Endometrial microvascular endothelial cells (primary cell): ENCODE data around the gene ZNF142. TPM values are rescaled to one million over a fixed set of nuclear protein-coding genes. Genes with fewer than 3 reads are reported as not detected.
"Not testable (repeated sequence)": the region's sequence is repeated elsewhere in the genome, so short reads cannot be mapped to it uniquely, and the experiment has no call there.

Experiments
- in situ Hi-C: cut with HindIII; loops from 2 replicates; pipeline ENCODE4 v1.10.0; 2017; ENCODE audit warnings: low sequenced_read_pairs, low pct_unique_long_range_greater_than_20kb; ENCODE audit errors: inconsistent ontology term
- total RNA-seq: library from RNA; depleted of rRNA; stranded (reverse); fragments of >200 nt; gene quantifications from one replicate; pipeline ENCODE4 v1.2.3, GENCODE V29; 2015; ENCODE audit errors: inconsistent ontology term

ZNF142 gene, protein sequence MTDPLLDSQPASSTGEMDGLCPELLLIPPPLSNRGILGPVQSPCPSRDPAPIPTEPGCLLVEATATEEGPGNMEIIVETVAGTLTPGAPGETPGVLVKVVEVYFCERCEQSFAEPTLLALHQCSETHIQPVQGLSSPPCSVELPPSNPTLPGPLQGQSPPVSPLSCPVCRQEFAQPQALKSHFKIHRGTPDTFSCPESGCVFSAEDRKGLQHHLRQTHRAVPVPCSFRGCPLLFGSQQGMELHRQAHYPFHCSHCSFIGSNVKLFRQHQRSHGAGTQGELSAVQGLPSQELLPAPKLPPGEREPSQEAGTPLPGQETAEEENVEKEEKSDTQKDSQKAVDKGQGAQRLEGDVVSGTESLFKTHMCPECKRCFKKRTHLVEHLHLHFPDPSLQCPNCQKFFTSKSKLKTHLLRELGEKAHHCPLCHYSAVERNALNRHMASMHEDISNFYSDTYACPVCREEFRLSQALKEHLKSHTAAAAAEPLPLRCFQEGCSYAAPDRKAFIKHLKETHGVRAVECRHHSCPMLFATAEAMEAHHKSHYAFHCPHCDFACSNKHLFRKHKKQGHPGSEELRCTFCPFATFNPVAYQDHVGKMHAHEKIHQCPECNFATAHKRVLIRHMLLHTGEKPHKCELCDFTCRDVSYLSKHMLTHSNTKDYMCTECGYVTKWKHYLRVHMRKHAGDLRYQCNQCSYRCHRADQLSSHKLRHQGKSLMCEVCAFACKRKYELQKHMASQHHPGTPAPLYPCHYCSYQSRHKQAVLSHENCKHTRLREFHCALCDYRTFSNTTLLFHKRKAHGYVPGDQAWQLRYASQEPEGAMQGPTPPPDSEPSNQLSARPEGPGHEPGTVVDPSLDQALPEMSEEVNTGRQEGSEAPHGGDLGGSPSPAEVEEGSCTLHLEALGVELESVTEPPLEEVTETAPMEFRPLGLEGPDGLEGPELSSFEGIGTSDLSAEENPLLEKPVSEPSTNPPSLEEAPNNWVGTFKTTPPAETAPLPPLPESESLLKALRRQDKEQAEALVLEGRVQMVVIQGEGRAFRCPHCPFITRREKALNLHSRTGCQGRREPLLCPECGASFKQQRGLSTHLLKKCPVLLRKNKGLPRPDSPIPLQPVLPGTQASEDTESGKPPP (N-terminal part only)
- 17.2 TPM for total RNA-seq

DNA sequence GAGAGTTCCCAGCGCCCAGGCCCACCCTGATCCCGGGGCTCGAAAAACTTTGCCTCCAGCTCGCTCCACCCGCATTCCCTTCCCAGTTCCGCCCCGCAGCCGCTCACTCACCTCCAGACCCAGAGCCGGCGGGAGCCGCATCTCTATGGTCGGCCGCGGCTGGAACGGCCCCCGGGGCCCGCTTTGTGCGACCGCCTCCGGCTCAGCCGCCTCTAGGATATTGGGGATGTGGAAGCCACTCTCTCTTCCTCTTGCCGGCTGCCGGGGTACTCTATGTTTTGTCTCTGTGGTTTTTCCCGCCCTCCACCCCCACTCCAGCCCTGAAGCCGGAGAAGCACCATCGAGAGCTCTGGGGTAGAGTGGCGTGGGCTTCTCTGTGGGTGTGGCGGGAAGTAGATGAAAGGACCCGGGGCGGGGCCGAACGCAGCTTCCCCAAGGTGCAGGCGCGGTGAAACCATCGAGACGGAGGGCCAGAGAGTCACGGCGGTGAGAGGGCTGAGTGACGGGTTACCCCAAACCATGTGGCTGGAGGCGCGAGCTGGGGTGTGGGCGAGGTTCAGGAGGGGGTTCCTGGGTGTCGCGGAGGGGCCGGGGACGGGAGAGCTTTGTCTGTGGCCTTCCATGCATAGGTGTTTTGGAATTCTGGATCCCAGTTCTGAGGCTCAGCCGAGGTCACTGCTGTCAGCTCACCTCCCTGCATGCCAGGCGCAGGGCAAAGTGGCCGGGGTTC is at the start of gene ZNF142, which contains the start of gene BCS1L:
ZNF142 (minus strand) TSS at position 366 of the 730 bp plus-strand sequence. CDS start 3,194 bp downstream, outside the sequence.
BCS1L (plus strand) TSS at position 426 of the 730 bp plus-strand sequence. CDS start 1,305 bp downstream, outside the sequence.
- in situ Hi-C loops, result no loop called here

DNA sequence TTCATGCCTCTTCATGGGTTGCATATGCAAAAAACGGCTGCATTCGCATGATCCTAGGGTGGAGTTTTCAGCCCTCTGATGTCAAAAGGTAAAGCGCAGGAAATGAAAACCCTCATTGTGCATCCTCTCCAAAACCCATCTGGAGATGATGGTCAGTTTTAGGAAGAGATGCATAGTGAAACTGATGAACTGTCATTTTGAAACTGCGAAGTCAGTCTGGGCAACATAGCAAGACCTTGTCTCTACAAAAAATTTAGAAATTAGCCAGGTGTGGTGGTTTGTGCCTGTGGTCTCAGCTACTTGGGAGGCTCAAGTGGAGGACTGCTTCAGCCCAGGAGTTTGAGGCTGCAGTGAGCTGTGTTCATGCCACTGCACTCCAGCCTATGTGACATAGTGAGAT is 48.7 kb upstream of the ZNF142 start:
- in situ Hi-C loops, result no loop called here

DNA sequence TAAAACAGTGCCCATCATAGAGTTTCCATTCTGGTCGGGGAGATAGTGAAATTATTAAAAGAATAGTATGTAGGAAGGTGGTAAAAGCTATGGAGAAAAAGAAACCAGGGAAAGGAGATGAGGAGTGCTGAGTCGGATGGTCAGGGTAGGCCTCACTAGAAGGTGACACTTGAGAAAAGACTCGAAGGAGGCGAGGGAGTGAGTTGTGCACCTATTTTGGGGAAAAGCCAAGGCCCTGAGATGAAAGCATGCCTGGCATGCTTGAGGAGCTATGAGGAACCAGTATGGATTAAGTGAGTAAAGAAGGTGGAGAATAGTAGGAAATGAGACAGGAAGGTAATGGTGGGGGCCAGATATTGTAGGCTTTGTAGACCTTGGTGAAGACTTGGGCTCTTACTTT is 43.9 kb upstream of the ZNF142 start:
- in situ Hi-C loops, result no loop called here

DNA sequence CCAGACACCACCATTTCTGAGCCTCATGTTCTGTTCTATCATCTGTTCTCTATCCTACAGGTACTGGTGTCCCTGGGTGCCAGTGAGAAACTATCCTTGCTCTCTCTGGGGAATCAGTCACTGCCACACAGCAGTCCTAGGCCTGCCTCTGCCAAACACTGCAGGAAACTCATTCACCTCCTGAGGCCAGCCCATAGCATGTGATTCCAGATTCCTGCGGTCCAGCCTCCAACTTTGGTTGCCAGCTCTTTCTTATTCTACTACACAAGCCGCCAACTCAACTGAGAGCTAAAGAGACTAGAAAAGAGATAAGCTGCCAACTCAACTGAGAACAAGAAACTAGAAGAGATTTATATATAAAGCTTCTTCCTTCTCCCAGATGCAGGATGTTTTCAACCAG is 42.4 kb upstream of the ZNF142 start:
- in situ Hi-C loops, result no loop called here

DNA sequence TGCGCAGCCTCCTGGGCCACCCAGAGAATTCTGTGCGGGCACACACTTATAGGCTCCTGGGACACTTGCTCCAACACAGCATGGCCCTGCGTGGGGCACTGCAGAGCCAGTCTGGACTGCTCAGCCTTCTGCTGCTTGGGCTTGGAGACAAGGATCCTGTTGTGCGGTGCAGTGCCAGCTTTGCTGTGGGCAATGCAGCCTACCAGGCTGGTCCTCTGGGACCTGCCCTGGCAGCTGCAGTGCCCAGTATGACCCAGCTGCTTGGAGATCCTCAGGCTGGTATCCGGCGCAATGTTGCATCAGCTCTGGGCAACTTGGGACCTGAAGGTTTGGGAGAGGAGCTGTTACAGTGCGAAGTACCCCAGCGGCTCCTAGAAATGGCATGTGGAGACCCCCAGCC is 39.5 kb upstream of the ZNF142 start:
- in situ Hi-C loops, result no loop called here

DNA sequence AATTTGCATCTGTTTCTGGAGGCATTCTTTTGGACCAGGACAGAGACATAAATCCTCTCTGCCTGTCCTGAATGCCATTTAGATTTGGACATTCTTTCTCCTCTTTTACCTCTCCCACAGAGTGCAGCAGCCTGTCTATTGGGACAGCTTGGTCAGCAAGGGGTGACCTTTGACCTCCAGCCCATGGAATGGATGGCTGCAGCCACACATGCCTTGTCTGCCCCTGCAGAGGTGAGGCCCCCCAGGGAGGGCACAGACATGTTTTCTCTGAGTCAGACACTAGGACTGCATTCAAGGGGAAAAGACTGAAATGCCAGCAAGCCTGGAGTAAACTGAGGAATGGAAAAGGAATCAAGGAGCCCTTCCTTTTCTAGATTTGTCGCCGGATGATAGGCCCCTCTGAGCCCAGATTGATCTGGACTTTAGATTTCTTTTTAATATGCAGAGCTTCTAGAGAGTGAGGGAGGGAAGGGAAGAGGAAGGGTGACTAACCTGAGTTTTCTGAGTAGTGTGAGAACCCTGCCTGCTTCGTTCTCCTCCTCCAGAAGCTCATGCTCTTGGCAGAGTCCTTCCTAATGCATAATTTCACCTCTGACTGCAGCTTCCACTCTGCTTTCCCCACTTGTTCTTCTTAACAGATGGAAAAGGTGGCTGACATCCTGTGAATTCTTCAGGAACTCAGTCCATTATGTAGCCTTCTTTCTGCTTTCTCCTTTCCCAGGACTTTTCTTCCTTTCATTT is 35.2 kb upstream of the ZNF142 start:
- in situ Hi-C loops, result no loop called here

DNA sequence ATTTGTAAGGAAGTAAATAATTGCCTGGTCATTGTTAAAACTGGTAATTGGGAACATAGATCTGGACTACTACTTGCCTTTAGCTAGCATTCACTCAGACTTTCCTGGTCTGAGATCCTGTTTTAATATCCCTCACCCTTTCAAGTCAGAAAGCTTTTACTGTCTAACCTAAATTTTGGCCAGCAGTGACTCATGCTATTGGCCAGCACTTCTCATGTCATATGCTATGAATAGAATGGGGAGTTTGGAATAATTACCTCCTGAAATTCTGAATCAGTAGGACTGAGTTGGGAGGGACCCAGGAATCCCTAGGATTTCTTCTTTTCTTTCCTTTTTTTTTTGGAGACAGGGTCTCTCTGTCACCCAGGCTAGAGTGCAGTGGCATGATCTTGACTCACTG is 31.8 kb upstream of the ZNF142 start:
- in situ Hi-C loops, result no loop called here

DNA sequence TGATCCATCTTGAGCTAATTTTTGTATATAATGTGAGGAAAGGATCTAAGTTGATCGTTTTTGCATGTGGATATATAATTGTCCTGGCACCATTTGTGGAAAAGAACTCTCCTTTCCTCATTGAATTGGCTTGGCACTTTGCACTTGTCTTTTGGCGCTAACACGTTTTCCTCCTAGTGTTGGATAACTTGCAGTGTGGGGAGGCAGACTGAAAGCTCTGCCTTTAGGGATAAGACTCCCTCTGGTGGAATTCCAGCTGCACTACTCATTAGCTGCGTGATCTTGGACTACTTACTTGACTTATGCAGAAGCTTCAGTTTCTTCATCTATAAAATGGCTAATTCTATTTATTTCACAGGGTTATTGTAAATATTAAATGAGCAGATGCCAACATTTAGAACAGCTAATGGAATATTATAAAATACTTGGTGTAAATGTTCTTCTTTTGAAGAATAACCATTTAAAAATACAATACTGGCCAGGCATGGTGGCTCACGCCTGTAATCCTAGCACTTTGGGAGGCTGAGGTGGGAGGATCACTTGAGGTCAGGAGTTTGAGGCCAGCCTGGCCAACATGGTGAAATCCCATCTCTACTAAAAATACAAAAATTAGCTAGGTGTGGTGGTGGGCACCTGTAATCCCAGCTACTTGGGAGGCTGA is 28.1 kb upstream of the ZNF142 start:
- in situ Hi-C loops, result not testable (repeated sequence)

DNA sequence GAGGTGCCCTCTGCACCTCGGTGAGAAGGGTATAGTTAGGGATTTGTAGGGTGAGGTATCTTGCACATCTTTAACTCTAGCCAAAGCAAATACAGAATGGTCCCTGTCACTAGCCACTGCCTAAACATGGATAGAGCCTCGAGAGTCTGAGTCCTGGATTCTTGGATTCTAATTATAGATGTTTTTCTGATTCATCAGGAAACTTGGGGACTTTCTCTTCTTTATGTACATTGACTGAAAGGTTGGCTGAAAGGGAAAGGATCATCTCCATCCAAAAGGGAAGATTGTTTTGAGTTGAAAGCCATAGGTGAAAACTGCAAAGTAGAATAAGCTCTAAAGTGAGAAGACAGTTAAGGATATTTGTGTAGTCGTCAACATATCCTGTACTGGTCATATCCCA is 20.6 kb upstream of the ZNF142 start:
- in situ Hi-C loops, result no loop called here

DNA sequence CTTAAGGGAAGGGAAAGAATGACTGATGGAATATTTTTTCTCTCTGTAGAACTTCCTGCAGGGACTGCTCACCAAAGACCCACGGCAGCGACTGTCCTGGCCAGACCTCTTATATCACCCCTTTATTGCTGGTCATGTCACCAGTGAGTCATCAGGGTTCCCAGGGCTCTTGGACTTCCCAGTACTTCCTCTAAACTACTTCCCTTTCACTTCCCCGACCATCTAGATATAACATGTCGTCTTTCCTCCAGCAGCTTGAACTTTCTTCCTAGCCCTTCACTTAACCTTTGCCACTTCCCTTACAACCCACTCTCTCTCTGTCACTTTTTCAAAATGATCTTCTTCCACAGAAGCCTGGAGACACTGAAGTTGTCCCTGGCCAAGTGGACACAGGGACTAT is 19.7 kb upstream of the ZNF142 start:
- in situ Hi-C loops, result no loop called here

DNA sequence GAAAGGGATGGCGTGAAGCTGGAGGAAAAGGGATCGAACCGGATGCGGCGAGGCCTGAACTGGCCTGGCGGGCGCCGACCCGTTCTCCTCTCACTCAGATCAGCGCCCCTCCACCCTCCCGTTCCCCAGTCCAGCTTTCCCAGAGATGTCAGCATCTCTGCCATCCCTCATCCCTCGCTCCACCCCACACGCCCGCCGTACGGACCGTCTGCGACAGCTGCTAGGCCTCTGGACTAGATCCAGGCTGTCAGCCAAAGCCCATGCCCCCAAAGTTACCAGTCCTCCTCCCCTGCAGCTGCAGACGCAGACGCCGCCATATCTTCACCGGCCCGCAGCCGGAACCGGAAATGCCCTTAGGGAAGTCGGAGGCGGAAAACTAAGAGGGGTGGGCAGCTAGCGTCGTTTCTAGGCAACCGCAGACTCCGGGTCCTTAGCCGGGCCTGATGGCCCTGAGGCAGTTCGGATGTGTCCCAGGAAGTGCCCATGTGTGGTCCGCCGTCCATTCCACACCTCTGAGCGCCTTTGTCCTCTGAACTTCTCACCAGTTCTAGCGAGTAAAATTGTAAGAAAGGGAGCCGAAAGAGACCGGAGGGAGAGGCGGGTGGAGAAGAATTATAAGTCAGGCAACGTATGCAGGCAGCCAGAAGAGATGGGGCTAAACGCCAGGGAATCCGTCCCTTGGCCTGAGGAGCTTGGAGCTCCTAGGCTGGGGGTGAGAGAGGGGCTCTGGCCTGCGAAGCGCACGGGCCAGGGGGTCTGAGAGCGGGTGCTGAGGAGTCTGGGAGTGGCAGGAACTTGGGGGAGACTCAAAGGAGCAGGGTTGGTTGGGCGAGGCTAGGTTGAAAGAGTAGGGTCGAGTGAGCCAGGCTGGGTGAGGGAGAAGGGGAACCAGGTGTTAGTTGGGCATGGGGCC is 12.5 kb upstream of the ZNF142 start, which contains the start of the genes RNF25 and STK36:
RNF25 (minus strand) TSS at position 349 of the 913 bp plus-strand sequence; CDS start at position 317, 32 bp downstream.
STK36 (plus strand) TSS at position 433 of the 913 bp plus-strand sequence. CDS start 744 bp downstream, outside the sequence.
- in situ Hi-C loops, result no loop called here

DNA sequence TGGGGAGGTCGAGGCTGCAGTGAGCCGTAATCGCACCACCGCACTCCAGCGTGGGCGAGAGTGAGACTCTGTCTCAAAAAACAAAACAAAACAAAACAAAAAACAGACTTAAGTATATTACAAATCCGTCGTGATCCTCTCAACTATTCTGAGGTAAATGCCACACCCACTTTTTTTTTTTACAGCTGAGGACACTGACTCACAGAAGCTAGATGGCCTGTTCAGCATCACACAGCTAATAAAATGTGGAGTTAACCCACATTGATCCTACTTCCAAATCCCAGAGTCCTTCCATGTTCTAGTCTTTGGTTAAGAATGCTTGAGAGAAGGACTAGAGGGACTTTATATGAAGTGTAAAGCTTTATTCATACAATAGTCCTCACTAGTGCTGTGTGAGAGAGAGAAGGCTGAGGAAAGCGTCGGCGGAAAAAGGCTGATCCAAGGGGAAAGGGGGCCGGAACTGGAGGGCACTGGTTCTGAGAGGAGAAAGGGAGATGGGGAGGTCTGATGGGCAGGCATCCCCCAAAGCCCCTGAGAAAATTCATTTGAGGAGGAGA is 11.8 kb upstream of the ZNF142 start:
- in situ Hi-C loops, result no loop called here

DNA sequence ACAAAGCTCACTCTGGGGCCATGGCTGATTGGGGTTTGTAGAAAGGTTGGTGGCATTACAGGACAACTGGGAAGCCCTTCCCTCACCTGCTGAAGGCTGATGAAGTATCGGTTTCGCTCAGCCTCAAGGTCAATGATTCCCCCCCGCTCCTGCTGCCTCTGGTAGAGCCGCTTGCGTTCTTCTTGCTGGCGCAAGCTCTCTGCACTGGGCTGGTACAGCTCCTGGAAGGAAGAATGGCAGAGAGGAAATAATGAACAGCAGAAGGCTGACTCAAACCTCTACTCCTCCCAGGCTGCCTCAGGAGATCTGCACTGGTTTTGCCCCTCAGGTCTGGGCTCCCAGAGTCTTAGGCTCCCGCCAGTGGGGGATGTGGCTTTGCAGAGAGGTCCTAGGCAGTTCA is 5.2 kb upstream of the ZNF142 start:
- in situ Hi-C loops, result no loop called here

DNA sequence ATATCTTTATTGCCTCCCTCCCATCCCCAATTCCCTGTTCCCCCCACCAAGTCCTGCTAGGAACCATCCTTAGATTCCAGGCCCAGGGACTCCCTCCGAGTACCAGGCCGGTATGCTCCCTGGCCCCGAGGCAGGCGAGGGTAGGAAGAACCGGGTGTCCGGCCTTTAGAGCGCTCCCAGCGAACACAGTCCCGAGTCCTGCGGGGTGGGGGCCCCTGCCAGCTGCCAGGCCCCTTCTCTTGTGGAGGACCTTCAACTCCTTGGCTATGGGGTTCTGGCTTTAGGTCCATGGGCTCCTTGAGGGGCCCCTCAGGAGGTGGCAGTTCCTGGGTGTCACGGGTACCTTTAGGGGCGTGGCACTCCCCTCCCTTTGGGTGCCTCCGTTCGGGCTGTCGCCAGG is 4.5 kb upstream of the ZNF142 start:
- in situ Hi-C loops, result no loop called here

DNA sequence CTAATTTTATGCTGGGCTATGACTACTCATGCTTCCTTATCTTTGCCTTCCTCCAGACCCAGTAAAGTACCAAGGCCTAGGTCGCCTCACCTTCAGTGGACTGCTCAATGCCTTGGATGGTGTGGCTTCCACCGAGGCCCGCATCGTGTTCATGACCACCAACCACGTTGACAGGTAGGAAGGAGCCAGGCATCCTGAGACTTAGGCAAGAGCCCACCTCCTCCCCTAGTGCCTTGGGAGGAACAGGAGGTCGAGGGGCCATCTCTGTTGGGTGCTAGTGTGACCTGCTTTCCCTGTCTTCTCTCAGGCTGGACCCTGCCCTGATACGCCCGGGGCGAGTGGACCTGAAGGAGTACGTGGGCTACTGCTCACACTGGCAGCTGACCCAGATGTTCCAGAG is 3.4 kb upstream of the ZNF142 start:
- in situ Hi-C loops, result no loop called here

DNA sequence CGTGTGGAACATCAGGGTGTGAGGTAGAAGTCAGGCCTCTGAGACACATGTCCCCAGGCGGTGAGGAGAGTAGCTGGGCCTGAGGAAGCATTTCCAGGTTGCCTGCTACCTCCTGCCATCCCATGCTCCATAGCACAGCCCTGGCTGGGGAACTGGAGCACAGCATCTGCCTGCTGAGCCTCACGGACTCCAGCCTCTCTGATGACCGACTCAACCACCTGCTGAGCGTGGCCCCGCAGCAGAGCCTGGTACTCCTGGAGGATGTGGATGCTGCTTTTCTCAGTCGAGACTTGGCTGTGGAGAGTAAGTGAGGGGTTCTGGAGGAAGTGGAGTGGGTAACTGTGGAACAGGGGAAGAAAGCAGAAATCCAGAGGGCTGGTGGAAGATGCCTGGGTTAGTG is 3.0 kb upstream of the ZNF142 start:
- in situ Hi-C loops, result no loop called here
